SK-N-SH (cell line): ENCODE results near the gene HOXA1.

Experiments
- CHD2 ChIP-seq: fragments of 150-350 bp; IDR thresholded peaks from 2 replicates; pipeline ENCODE4 v1.6.1; 2018; ENCODE audit warnings: low read length; ENCODE audit not compliant: partially characterized antibody
- CTCF ChIP-seq: fragments of 200-600 bp; sonication (generic); IDR thresholded peaks from 2 replicates; pipeline ENCODE4 v1.6.1; 2017; ENCODE audit warnings: antibody characterized with exemption, mild to moderate bottlenecking, moderate library complexity
- EP300 ChIP-seq, 2 experiments: IDR thresholded peaks; 2 replicates each; pipeline versions ENCODE4 v1.4.0 to v1.6.1; 2012; ENCODE audit warnings: borderline replicate concordance in 1 of 2, low read depth in 1 of 2, low read length in 1 of 2
- GABPA ChIP-seq: IDR thresholded peaks from 2 replicates; pipeline ENCODE4 v1.4.0; 2012; ENCODE audit warnings: low read depth, mild to moderate bottlenecking
- JUND ChIP-seq: IDR thresholded peaks from 2 replicates; pipeline ENCODE4 v1.4.0; 2012
- MAX ChIP-seq: IDR thresholded peaks from 2 replicates; pipeline ENCODE4 v1.4.0; 2012; ENCODE audit warnings: low read depth
- MXI1 ChIP-seq: IDR thresholded peaks from 2 replicates; pipeline ENCODE4 v1.6.1; 2012; ENCODE audit warnings: mild to moderate bottlenecking, low read depth, low read length, improper control_type of control experiment
- NFIC ChIP-seq: IDR thresholded peaks from 2 replicates; pipeline ENCODE4 v1.4.0; 2012; ENCODE audit warnings: borderline replicate concordance
- PBX3 ChIP-seq: IDR thresholded peaks from 2 replicates; pipeline ENCODE4; 2012
- POLR2AphosphoS5 ChIP-seq: IDR thresholded peaks from 2 replicates; pipeline ENCODE4 v1.6.1; 2012; ENCODE audit warnings: low read depth, low read length
- RAD21 ChIP-seq: IDR thresholded peaks from 2 replicates; pipeline ENCODE4 v1.6.1; 2012; ENCODE audit warnings: mild to moderate bottlenecking, low read length
- RCOR1 ChIP-seq: fragments of 150-350 bp; IDR thresholded peaks from 2 replicates; pipeline ENCODE4 v1.6.1; 2017; ENCODE audit warnings: antibody characterized with exemption, low read length
- RFX5 ChIP-seq: IDR thresholded peaks from 2 replicates; pipeline ENCODE4 v1.6.1; 2012; ENCODE audit warnings: mild to moderate bottlenecking, improper control_type of control experiment, low read length
- RXRA ChIP-seq: IDR thresholded peaks from 2 replicates; pipeline ENCODE4 v1.4.0; 2012; ENCODE audit warnings: low read depth, mild to moderate bottlenecking, borderline replicate concordance

- no peak for TF ChIP-seq JUND
- TF ChIP-seq CTCF, result no peak
- no peak for TF ChIP-seq RCOR1
- TF ChIP-seq RAD21, result no peak
- TF ChIP-seq EP300 (IDR thresholded peaks at IDR 0.05; ENCODE audit: borderline replicate concordance in 1 of 2, low read depth in 1 of 2, low read length in 1 of 2), result no peak
- no peak for TF ChIP-seq CHD2
- no peak for TF ChIP-seq GABPA
- TF ChIP-seq PBX3, result no peak
- no peak for TF ChIP-seq POLR2AphosphoS5
- TF ChIP-seq MXI1, result no peak
- no peak for TF ChIP-seq MAX
- no peak for TF ChIP-seq RFX5
- TF ChIP-seq RXRA, result no peak
- TF ChIP-seq NFIC, result no peak
These were observed 3.9 kb upstream of the HOXA1 start for GRCh38 chr7:27099453-27100370.
